ENCODE data around the gene ATXN7L1.

Gene ATXN7L1

DNA sequence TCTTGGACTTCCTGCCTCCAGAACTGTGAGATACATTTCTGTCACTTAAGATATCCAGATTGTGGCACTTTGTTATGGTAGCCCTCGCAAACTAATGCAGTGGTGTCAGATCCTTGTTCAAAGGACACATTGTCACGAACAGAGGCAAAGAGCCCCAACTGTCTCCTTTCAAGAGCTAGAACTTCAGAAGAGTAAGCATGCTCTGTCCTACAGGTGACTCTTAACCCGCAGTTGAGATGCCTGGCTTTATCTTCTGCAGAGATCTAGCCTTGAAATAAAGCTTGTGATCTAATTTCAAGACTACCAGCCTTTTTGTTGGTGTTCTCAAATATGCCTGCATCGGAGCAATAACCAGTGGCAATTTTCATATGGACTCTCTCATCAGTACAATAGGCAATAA is 134.4 kb downstream of the ATXN7L1 start:
- Histone ChIP-seq H3K79me2 (ENCODE audit: low read length) (no peaks in the 10 kb centered on the region), H3K36me3 (replicated peaks; ENCODE audit: low read depth, low read length) (no peaks in the 10 kb centered on the region), H3K27me3 (ENCODE audit: low read depth, low read length) (peaks cover 59% of the 10 kb centered on the region), H3K4me3 (ENCODE audit: low read length) (no peak overlapping the region), H3K4me1 (ENCODE audit: low read length) (peaks cover 15% of the 10 kb centered on the region), H3K4me2 (ENCODE audit: low read length) (no peak overlapping the region), H3K9ac (ENCODE audit: low read length) (no peak overlapping the region), H3K27ac (ENCODE audit: low read length) (no peak overlapping the region), H4K20me1 (ENCODE audit: insufficient read depth, low read length) (peaks cover 4% of the 10 kb centered on the region; the same call in 1 of the 2 replicates), H2AFZ (ENCODE audit: low read depth, low read length) (no peak overlapping the region), H3K9me3 (ENCODE audit: insufficient read depth, low read length) (no peaks in the 10 kb centered on the region)
- no peak for TF ChIP-seq EZH2phosphoT487 (IDR thresholded peaks at IDR 0.05; ENCODE audit: low read depth)
- TF ChIP-seq, protein P1, sequence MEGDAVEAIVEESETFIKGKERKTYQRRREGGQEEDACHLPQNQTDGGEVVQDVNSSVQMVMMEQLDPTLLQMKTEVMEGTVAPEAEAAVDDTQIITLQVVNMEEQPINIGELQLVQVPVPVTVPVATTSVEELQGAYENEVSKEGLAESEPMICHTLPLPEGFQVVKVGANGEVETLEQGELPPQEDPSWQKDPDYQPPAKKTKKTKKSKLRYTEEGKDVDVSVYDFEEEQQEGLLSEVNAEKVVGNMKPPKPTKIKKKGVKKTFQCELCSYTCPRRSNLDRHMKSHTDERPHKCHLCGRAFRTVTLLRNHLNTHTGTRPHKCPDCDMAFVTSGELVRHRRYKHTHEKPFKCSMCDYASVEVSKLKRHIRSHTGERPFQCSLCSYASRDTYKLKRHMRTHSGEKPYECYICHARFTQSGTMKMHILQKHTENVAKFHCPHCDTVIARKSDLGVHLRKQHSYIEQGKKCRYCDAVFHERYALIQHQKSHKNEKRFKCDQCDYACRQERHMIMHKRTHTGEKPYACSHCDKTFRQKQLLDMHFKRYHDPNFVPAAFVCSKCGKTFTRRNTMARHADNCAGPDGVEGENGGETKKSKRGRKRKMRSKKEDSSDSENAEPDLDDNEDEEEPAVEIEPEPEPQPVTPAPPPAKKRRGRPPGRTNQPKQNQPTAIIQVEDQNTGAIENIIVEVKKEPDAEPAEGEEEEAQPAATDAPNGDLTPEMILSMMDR (IDR thresholded peaks at IDR 0.05; ENCODE audit: low read depth, low read length): no peak

DNA sequence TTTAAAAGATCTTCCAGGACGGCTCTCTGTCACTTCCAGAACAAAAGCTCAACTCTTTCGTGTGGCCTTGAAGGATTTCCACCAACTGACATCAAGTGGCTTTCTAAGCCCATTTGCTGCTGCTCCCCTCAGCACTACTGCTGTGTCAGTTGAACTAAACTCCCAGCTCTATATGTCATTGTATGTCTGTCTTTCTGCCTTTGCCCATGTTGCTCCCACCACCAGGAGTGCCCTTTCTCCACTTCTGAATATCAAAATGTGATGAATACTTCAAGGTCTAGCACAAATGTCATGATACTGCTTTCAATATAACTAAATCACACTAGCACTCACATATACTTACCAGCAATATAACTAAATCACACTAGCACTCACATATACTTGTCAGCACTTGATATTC is 138.3 kb downstream of the ATXN7L1 start:
- TF ChIP-seq, protein P1 (IDR thresholded peaks at IDR 0.05; ENCODE audit: low read depth, low read length): no peak
- TF ChIP-seq EZH2phosphoT487 (IDR thresholded peaks at IDR 0.05; ENCODE audit: low read depth): no peak
- H3K4me3 ChIP-seq (ENCODE audit: low read length): no peak overlapping the region
- no peaks in the 10 kb centered on the region for H3K36me3 ChIP-seq (replicated peaks; ENCODE audit: low read depth, low read length)
- H3K27me3 ChIP-seq (ENCODE audit: low read depth, low read length): peaks cover 56% of the 10 kb centered on the region
- no peak overlapping the region for H3K9ac ChIP-seq (ENCODE audit: low read length)
- H3K9me3 ChIP-seq (ENCODE audit: insufficient read depth, low read length): no peaks in the 10 kb centered on the region
- H3K27ac ChIP-seq (ENCODE audit: low read length): no peak overlapping the region
- no peaks in the 10 kb centered on the region for H3K79me2 ChIP-seq (ENCODE audit: low read length)
- peaks cover under 1% of the 10 kb centered on the region; the same call in 1 of the 2 replicates for H4K20me1 ChIP-seq (ENCODE audit: insufficient read depth, low read length)
- peaks cover 5% of the 10 kb centered on the region for H3K4me1 ChIP-seq (ENCODE audit: low read length)
- no peak overlapping the region for H3K4me2 ChIP-seq (ENCODE audit: low read length)
- no peak overlapping the region for H2AFZ ChIP-seq (ENCODE audit: low read depth, low read length)

DNA sequence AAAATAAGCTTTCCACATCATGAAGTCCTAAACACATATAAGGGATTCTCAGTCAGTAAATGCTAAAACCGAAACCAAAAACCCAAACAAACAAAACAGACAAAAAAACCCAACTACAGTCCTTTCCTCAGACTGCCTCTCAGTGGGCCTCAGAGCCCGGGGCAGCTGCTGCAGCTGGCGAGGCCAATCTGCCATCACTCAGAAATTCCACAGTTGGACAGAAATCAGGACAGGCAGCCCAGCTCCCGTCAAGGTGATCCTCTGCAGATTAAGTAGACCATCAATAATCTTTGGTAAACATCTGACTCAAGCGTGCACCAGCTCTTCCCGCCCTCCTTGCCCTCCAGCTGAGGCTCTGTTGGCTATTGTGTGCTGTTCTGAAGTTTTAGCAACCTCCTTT is 142.2 kb downstream of the ATXN7L1 start:
- Histone ChIP-seq H3K4me3 (ENCODE audit: low read length) (no peak overlapping the region), H3K27ac (ENCODE audit: low read length) (no peak overlapping the region), H3K79me2 (ENCODE audit: low read length) (no peaks in the 10 kb centered on the region), H3K27me3 (ENCODE audit: low read depth, low read length) (peaks cover 35% of the 10 kb centered on the region), H4K20me1 (ENCODE audit: insufficient read depth, low read length) (no peaks in the 10 kb centered on the region), H3K9me3 (ENCODE audit: insufficient read depth, low read length) (no peaks in the 10 kb centered on the region), H2AFZ (ENCODE audit: low read depth, low read length) (no peak overlapping the region), H3K4me1 (ENCODE audit: low read length) (no peaks in the 10 kb centered on the region), H3K9ac (ENCODE audit: low read length) (no peak overlapping the region), H3K36me3 (replicated peaks; ENCODE audit: low read depth, low read length) (no peaks in the 10 kb centered on the region), H3K4me2 (ENCODE audit: low read length) (no peak overlapping the region)
- TF ChIP-seq, protein P1 (IDR thresholded peaks at IDR 0.05; ENCODE audit: low read depth, low read length): no peak
- TF ChIP-seq EZH2phosphoT487 (IDR thresholded peaks at IDR 0.05; ENCODE audit: low read depth): no peak

DNA sequence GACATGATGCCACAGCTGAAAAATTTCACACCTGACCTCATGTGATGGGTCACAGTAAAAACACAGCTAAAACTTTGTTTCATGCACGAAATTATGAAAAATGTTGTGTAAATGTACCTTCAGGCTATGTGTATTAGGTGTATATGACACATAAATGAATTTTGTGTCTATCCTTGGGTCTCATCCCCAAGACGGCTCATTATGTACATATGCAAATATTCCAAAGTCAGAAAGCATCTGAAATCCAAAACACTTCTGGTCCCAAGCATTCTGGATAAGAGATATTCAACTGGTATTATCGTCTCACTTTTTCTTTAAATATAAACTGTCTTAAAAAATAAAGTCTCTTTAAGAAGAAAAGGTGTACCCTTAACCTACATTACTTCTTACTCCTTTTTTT is 145.4 kb downstream of the ATXN7L1 start:
- Histone ChIP-seq H3K4me2 (ENCODE audit: low read length) (no peak overlapping the region), H3K9ac (ENCODE audit: low read length) (no peak overlapping the region)
- TF ChIP-seq, protein P1 (IDR thresholded peaks at IDR 0.05; ENCODE audit: low read depth, low read length): no peak

More for the DNA sequence above, 145.4 kb downstream of the ATXN7L1 start:
- no peaks in the 10 kb centered on the region for H4K20me1 ChIP-seq (ENCODE audit: insufficient read depth, low read length)
- H3K79me2 ChIP-seq (ENCODE audit: low read length): no peaks in the 10 kb centered on the region
- H3K36me3 ChIP-seq (replicated peaks; ENCODE audit: low read depth, low read length): no peaks in the 10 kb centered on the region
- no peak overlapping the region for H3K4me3 ChIP-seq (ENCODE audit: low read length)
- no peaks in the 10 kb centered on the region for H3K4me1 ChIP-seq (ENCODE audit: low read length)
- H3K27me3 ChIP-seq (ENCODE audit: low read depth, low read length): peaks cover 8% of the 10 kb centered on the region
- no peak overlapping the region for H3K27ac ChIP-seq (ENCODE audit: low read length)
- no peaks in the 10 kb centered on the region for H3K9me3 ChIP-seq (ENCODE audit: insufficient read depth, low read length)
- no peak overlapping the region for H2AFZ ChIP-seq (ENCODE audit: low read depth, low read length)

Measured in OCI-LY3 (cell line).